ENCODE data around the gene TIAM2. TPM values are rescaled to one million over a fixed set of nuclear protein-coding genes. Genes with fewer than 3 reads are reported as not detected.

The TIAM2 gene
- total and polyA plus RNA-seq, 8 donors = 2.0 to 9.2 (median 3.4) TPM

DNA sequence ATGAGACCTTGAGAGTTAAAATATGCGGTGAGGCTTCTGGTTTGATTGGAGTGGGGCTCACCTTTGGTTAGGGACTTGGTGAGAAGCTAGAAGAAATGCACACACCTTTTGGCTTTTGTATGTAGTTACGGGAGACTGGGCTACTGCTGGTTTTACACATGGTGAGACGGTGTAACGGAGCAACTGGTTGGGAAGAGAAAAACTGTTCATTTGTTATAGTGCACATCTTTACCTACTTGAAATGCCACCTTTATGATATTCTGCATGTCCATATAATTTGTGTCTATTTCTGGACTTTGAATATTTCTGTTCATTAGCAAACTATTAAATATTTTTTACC is 31.6 kb downstream of the TIAM2 start:
- Histone ChIP-seq H3K4me3 (no peak overlapping the region), H3K27me3 (no peaks in the 10 kb centered on the region), H3K4me1 (peaks cover 0 to 2% (median 0%) of the 10 kb centered on the region in 3 donors), H3K36me3 (no peaks in the 10 kb centered on the region), H3K27ac (no peak overlapping the region), H3K9me3 (no peaks in the 10 kb centered on the region)
- FAIRE-seq = no peak
- no peak for DNase-seq
- ATAC-seq = no peak
- TF ChIP-seq, protein P1, sequence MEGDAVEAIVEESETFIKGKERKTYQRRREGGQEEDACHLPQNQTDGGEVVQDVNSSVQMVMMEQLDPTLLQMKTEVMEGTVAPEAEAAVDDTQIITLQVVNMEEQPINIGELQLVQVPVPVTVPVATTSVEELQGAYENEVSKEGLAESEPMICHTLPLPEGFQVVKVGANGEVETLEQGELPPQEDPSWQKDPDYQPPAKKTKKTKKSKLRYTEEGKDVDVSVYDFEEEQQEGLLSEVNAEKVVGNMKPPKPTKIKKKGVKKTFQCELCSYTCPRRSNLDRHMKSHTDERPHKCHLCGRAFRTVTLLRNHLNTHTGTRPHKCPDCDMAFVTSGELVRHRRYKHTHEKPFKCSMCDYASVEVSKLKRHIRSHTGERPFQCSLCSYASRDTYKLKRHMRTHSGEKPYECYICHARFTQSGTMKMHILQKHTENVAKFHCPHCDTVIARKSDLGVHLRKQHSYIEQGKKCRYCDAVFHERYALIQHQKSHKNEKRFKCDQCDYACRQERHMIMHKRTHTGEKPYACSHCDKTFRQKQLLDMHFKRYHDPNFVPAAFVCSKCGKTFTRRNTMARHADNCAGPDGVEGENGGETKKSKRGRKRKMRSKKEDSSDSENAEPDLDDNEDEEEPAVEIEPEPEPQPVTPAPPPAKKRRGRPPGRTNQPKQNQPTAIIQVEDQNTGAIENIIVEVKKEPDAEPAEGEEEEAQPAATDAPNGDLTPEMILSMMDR (IDR thresholded peaks at IDR 0.05) = no peak
- 85 to 90% methylated on average over 4 of the region's 4 CpGs for WGBS, 2 donors
- intact Hi-C loops (cut with DNase I) = no loop called here

DNA sequence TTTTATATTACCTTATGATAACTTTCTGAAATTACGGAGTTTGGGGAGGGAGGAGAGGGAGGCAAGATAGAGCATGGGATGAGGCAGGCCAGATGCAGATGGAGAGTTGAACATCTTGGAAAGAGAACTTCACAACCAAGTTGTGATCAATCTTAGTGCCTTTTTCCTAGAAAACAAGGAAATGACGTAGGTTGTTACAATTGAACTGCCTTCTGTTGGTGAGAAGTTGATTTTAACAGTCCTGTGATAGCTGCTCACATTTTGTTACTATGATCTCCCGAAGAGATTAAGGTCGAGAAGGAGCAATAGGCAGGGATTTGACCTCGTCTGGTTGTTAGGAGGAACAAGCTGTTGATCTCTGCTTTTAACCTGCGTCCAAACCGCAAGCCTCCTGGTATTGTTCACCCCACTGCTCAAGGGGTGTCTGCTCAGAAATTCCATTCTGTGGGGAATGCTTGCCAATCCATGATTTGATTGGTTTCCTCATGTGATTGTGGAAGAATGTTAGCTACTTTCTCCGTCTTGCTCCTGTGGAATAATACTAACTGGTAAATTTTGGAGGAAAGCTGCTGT is 35.1 kb downstream of the TIAM2 start:
- H3K27ac ChIP-seq = no peak overlapping the region

DNA sequence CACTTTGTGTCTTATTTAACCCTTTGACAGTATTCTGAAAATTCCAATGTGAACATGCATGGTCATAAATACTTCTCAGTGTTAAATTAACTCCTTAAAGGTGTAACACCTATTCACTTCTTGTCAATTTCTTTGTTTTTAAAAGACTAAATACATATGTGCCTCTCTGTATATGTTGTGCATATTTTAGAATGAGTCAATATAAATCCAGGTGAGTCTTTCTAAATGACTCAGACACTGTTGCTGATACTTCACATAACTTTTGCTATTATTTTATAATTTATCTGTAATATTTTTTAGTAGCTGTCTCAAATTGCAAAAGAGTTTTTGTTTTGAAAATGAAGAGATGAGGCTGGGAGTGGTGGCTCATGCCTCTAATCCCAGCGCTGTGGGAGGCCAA is 36.0 kb downstream of the TIAM2 start:
- TF ChIP-seq, protein P1 (IDR thresholded peaks at IDR 0.05) = no peak
- Histone ChIP-seq H3K36me3 (no peaks in the 10 kb centered on the region), H3K27ac (no peak overlapping the region), H3K9me3 (no peaks in the 10 kb centered on the region), H3K27me3 (no peaks in the 10 kb centered on the region), H3K4me1 (peaks cover 0 to 2% (median 0%) of the 10 kb centered on the region in 3 donors), H3K4me3 (no peak overlapping the region)
- 88 to 96% methylated on average over 1 of the region's 1 CpG for WGBS, 2 donors
- no peak for ATAC-seq
- FAIRE-seq = no peak
- intact Hi-C loops (cut with DNase I) = no loop called here
- no peak for DNase-seq

More for the DNA sequence above, 35.1 kb downstream of the TIAM2 start:
- Histone ChIP-seq H3K4me1 (peaks cover 0 to 2% (median 0%) of the 10 kb centered on the region in 3 donors), H3K9me3 (no peaks in the 10 kb centered on the region), H3K27me3 (no peaks in the 10 kb centered on the region), H3K36me3 (no peaks in the 10 kb centered on the region), H3K4me3 (no peak overlapping the region)
- 57 to 69% methylated on average over 8 of the region's 8 CpGs for WGBS, 2 donors
- DNase-seq (no peak), FAIRE-seq (no peak), ATAC-seq (no peak)
- TF ChIP-seq, protein P1 (IDR thresholded peaks at IDR 0.05) = no peak
- intact Hi-C loops (cut with DNase I) = no loop called here

DNA sequence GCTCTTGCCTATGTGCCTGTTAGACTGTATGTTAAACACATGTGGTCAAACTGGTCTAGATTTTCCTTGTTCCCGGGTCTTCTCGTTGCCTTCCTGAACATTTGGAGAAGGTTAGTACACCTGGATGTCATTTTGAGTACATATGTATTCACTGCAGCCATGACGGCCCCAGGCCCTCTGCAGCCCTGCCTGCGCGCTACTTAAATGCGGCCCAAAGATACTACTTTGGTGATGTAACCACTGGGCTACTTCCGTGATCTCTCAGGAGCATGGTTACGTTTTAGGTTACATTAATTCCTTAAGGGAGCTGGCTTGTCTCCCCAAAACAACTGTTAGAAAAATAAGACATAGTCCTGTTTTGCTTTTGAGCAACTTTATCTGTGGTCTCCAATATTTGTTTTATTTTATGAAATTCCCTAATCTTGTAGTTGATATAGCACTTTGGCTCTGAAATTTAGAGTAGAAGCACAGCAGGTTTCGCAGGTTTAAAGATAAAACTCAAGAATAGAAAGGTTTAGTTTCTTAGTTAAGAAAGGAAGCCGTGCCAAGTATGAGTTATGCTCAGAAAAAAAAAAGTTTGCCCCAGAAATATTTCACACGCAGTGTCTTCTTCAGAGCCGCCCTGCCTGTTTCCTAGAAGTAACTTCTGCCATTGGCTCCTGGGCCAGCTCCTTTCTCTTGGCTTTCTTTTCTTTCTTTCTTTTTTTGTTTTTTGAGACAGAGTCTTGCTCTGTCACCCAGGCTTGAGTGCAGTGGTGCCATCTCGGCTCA is 38.1 kb downstream of the TIAM2 start:
- DNase-seq (no peak), FAIRE-seq (no peak), ATAC-seq (no peak)
- no peak overlapping the region for H3K4me3 ChIP-seq
- H3K4me1 ChIP-seq = no peaks in the 10 kb centered on the region
- WGBS, 2 donors = 80 to 87% methylated on average over 13 of the region's 13 CpGs
- H3K27me3 ChIP-seq = no peaks in the 10 kb centered on the region
- H3K9me3 ChIP-seq = no peaks in the 10 kb centered on the region
- TF ChIP-seq, protein P1 (IDR thresholded peaks at IDR 0.05) = no peak
- intact Hi-C loops (cut with DNase I) = no loop called here
- H3K27ac ChIP-seq = no peak overlapping the region
- no peaks in the 10 kb centered on the region for H3K36me3 ChIP-seq

DNA sequence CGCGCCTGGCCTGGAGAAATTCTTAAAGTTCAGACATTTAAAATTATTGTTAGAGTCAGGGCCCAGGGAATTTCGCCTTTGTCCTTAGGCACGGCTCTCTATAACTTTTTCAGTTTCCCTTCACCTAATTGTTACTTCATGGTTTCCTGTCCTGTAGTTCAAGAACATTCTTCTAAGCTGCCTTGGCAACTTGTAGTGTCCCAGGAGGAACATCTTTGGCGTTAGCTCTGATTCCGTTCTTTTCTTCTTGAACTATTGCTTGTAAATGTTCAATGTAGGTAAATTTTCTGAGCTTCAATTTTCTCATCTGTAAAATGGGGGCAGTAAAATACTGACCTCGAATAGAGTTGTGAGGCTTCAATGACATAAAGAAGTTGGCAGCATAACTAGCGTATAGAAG is 41.8 kb downstream of the TIAM2 start:
- no peak for ATAC-seq
- WGBS, 2 donors = 80 to 82% methylated on average over 8 of the region's 8 CpGs
- H3K9me3 ChIP-seq = no peaks in the 10 kb centered on the region
- H3K4me1 ChIP-seq = no peaks in the 10 kb centered on the region
- FAIRE-seq = no peak
- no peak overlapping the region for H3K27ac ChIP-seq
- no peaks in the 10 kb centered on the region for H3K27me3 ChIP-seq
- no peak overlapping the region for H3K4me3 ChIP-seq
- intact Hi-C loops (cut with DNase I) = no loop called here
- no peaks in the 10 kb centered on the region for H3K36me3 ChIP-seq
- DNase-seq = no peak
- TF ChIP-seq, protein P1 (IDR thresholded peaks at IDR 0.05) = no peak

Measured in pancreas (tissue), 10 donors.